ENCODE results near the gene NDUFB10. TPM values are rescaled to one million over a fixed set of nuclear protein-coding genes. Genes with fewer than 3 reads are reported as not detected.

NDUFB10 gene
- total RNA-seq, 1 donor from 2014 or later: 85.8 TPM

- no peak for ATAC-seq
- intact Hi-C loops (cut with DNase I): loop anchor here (2.0 to 5.0 kb wide), 2 partner anchors 19 to 733 kb away; no protein-coding TSS in a partner anchor
- DNase-seq (ENCODE audit: low spot score): no peak
Measured at GRCh38 chr16:1979271-1980029, 20.1 kb downstream of the NDUFB10 start.

GRCh38 chr16:1980030-1980769 lies 20.9 kb downstream of the NDUFB10 start:
- DNase-seq (ENCODE audit: low spot score) (no peak), ATAC-seq (no peak)
- intact Hi-C loops (cut with DNase I): loop anchor here (5.0 kb wide), 1 partner anchor 732 kb away; no protein-coding TSS in a partner anchor

- intact Hi-C loops (cut with DNase I): loop anchor here (5.0 kb wide), 1 partner anchor 732 kb away; no protein-coding TSS in a partner anchor
- ATAC-seq (no peak), DNase-seq (ENCODE audit: low spot score) (no peak)
Measured at GRCh38 chr16:1980770-1981087, 21.4 kb downstream of the NDUFB10 start.

- no peak for DNase-seq (ENCODE audit: low spot score)
- ATAC-seq: no peak
- intact Hi-C loops (cut with DNase I): loop anchor here (5.0 kb wide), 1 partner anchor 731 kb away; no protein-coding TSS in a partner anchor
Measured at GRCh38 chr16:1981398-1981836, 22.1 kb downstream of the NDUFB10 start, which contains the start of gene NOXO1. Gene NOXO1 (minus strand): TSS chr16:1981469. CDS start chr16:1981179, 290 bp downstream.

- ATAC-seq (no peak), DNase-seq (ENCODE audit: low spot score) (no peak)
- intact Hi-C loops (cut with DNase I): loop anchor here (5.0 kb wide), 1 partner anchor 730 kb away; no protein-coding TSS in a partner anchor
Measured at GRCh38 chr16:1982013-1982433, 22.7 kb downstream of the NDUFB10 start.

- no peak for DNase-seq (ENCODE audit: low spot score)
- no peak for ATAC-seq
- intact Hi-C loops (cut with DNase I): loop anchor here (5.0 kb wide), 1 partner anchor 729 kb away; no protein-coding TSS in a partner anchor
Measured at GRCh38 chr16:1982991-1983543, 23.7 kb downstream of the NDUFB10 start.

GRCh38 chr16:1983544-1984346 lies 24.4 kb downstream of the NDUFB10 start, which contains the start of gene GFER:
Gene GFER (plus strand): TSS chr16:1984193. CDS start chr16:1984219, 26 bp downstream.
- intact Hi-C loops (cut with DNase I): loop anchor here (5.0 kb wide), 1 partner anchor 729 kb away; no protein-coding TSS in a partner anchor
- ATAC-seq (peak; percentile 94), DNase-seq (ENCODE audit: low spot score) (peak; percentile 94)

GRCh38 chr16:1984347-1985225 lies 25.2 kb downstream of the NDUFB10 start:
- intact Hi-C loops (cut with DNase I): loop anchor here (5.0 kb wide), 1 partner anchor 728 kb away; no protein-coding TSS in a partner anchor
- DNase-seq (ENCODE audit: low spot score): no peak
- no peak for ATAC-seq

- no peak for ATAC-seq
- intact Hi-C loops (cut with DNase I): no loop called here
- no peak for DNase-seq (ENCODE audit: low spot score)
Measured at GRCh38 chr16:1985466-1986150, 26.3 kb downstream of the NDUFB10 start.

- DNase-seq (ENCODE audit: low spot score) (no peak), ATAC-seq (no peak)
- intact Hi-C loops (cut with DNase I): no loop called here
Measured at GRCh38 chr16:1987198-1987597, 27.9 kb downstream of the NDUFB10 start.

- DNase-seq (ENCODE audit: low spot score) (no peak), ATAC-seq (no peak)
- intact Hi-C loops (cut with DNase I): no loop called here
Measured at GRCh38 chr16:1989209-1990100, 30.1 kb downstream of the NDUFB10 start, which contains the start of gene SYNGR3. Gene SYNGR3 (plus strand): TSS chr16:1989970. CDS start chr16:1990103, 133 bp downstream.

- DNase-seq (ENCODE audit: low spot score) (no peak), ATAC-seq (no peak)
- intact Hi-C loops (cut with DNase I): no loop called here
Measured at GRCh38 chr16:1990101-1990350, 30.7 kb downstream of the NDUFB10 start.

- intact Hi-C loops (cut with DNase I): no loop called here
- no peak for ATAC-seq
- no peak for DNase-seq (ENCODE audit: low spot score)
Measured at GRCh38 chr16:1990351-1991134, 31.2 kb downstream of the NDUFB10 start.

- DNase-seq (ENCODE audit: low spot score) (no peak), ATAC-seq (no peak)
- intact Hi-C loops (cut with DNase I): no loop called here
Measured at GRCh38 chr16:1991135-1991551, 31.8 kb downstream of the NDUFB10 start.

GRCh38 chr16:1991588-1991947 lies 32.2 kb downstream of the NDUFB10 start:
- intact Hi-C loops (cut with DNase I): no loop called here
- ATAC-seq (no peak), DNase-seq (ENCODE audit: low spot score) (no peak)

Data from sciatic nerve (tissue), 2 donors.